ENCODE measurements around the gene MT1H.
"Not testable (repeated sequence)": the region's sequence is repeated elsewhere in the genome, so short reads cannot be mapped to it uniquely, and the experiment has no call there.

MT1H gene

GRCh38 chr16:56669005-56669839, at the start of gene MT1H:
Gene MT1H (plus strand): TSS chr16:56669814. CDS start chr16:56669885, 71 bp downstream.
- DNase-seq: no peak

- no peak for DNase-seq
These were observed 49.2 kb upstream of the MT1H start for GRCh38 chr16:56620339-56620897.

GRCh38 chr16:56621665-56622445, 47.8 kb upstream of the MT1H start:
- DNase-seq: not testable (repeated sequence)

- not testable (repeated sequence) for DNase-seq
These were observed 46.4 kb upstream of the MT1H start for GRCh38 chr16:56623184-56623583.

GRCh38 chr16:56623637-56624036, 46.0 kb upstream of the MT1H start:
- DNase-seq: no peak

- no peak for DNase-seq
These were observed 44.3 kb upstream of the MT1H start, which contains the start of gene MT1E for GRCh38 chr16:56625140-56625942. Gene MT1E (plus strand): TSS chr16:56625781. CDS start chr16:56625852, 71 bp downstream.

- DNase-seq: no peak
These were observed 43.5 kb upstream of the MT1H start for GRCh38 chr16:56625943-56626654.

GRCh38 chr16:56626685-56627084, 42.9 kb upstream of the MT1H start:
- no peak for DNase-seq

- no peak for DNase-seq
These were observed 40.9 kb upstream of the MT1H start for GRCh38 chr16:56628486-56629350.

GRCh38 chr16:56629531-56629930, 40.1 kb upstream of the MT1H start:
- DNase-seq: no peak

GRCh38 chr16:56630134-56630533, 39.5 kb upstream of the MT1H start:
- no peak for DNase-seq

- DNase-seq: no peak
These were observed 38.4 kb upstream of the MT1H start for GRCh38 chr16:56631197-56631596.

GRCh38 chr16:56631832-56632155, 37.8 kb upstream of the MT1H start:
- no peak for DNase-seq

- DNase-seq: no peak
These were observed 37.3 kb upstream of the MT1H start, which contains the start of gene MT1M for GRCh38 chr16:56632156-56632847. Gene MT1M (plus strand): TSS chr16:56632659. CDS start chr16:56632732, 73 bp downstream.

GRCh38 chr16:56632848-56633365, 36.7 kb upstream of the MT1H start:
- DNase-seq: no peak

- no peak for DNase-seq
These were observed 36.1 kb upstream of the MT1H start for GRCh38 chr16:56633535-56633934.

GRCh38 chr16:56634715-56635440, 34.7 kb upstream of the MT1H start:
- no peak for DNase-seq

GRCh38 chr16:56635441-56635967, 34.1 kb upstream of the MT1H start:
- no peak for DNase-seq

Data from hematopoietic multipotent progenitor cell treated with erythropoietin and hydrocortisone succinate and interleukin-3 and kit ligand, for 8 days (in vitro differentiated cells).